ENCODE results near the gene RAC3.

Gene RAC3

GRCh38 chr17:82031303-82031884 is at the start of gene RAC3:
TSS of gene RAC3 (plus strand) at chr17:82031678. CDS start at chr17:82031762, 84 bp downstream.
- in situ Hi-C loops (cut with MboI; ENCODE audit: low sequenced_read_pairs), result no loop called here

- in situ Hi-C loops (cut with MboI; ENCODE audit: low sequenced_read_pairs), result no loop called here
These were observed 48.4 kb upstream of the RAC3 start for GRCh38 chr17:81983011-81983638.

- in situ Hi-C loops (cut with MboI; ENCODE audit: low sequenced_read_pairs), result no loop called here
These were observed 47.7 kb upstream of the RAC3 start for GRCh38 chr17:81983639-81984373.

GRCh38 chr17:81984773-81985410 is 46.6 kb upstream of the RAC3 start:
- in situ Hi-C loops (cut with MboI; ENCODE audit: low sequenced_read_pairs), result no loop called here

DNA sequence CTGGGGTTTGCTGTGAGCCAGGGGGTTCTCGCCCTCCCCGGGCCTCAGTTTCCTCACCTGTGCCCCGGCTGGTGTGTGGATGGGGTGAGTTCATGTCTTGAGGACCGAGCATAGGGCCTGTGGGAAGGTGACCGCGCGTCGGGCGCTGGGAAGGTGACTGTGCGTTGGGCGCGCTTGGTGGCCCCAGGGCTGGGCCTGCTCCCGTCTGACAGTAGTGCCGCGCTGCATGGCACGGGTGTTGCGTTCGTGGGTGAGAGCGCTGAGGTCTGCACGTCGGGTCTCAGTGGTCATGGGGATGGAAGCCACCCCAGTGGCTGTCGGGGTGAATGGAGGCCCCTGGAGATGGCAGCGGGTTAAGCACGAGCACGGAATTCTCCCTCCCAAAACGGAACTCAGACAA is 44.9 kb upstream of the RAC3 start:
- in situ Hi-C loops (cut with MboI; ENCODE audit: low sequenced_read_pairs), result no loop called here

DNA sequence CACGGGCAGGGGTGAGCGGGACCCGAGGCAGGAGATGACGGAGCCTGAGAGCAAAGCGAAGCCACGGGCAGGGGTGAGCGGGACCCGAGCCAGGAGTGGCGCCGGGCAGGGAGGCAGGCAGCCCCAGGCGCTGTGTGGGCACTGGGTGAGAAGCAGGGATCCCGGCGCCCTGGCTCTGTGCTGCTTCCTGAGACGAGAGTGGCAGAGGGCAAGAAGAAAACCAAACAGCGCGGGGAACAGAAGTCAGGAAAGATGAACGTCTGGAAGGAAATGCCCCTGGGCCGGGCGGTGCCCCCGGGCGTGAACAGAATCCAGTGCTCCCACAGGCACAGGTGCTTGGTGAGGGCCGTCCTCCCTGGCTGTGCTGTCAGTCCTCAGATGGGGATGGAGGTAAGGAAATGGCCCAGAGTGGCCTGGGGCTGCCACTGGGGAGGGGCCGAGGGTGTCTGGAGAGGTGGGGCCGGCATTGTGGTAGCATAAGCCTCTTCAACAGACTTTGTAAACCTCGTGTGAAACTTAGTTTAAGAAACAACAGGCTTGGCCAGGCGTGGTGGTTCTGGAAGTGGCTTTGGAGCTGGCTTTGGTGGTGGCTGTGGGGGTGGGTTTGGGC is 44.2 kb upstream of the RAC3 start:
- in situ Hi-C loops (cut with MboI; ENCODE audit: low sequenced_read_pairs), result no loop called here

DNA sequence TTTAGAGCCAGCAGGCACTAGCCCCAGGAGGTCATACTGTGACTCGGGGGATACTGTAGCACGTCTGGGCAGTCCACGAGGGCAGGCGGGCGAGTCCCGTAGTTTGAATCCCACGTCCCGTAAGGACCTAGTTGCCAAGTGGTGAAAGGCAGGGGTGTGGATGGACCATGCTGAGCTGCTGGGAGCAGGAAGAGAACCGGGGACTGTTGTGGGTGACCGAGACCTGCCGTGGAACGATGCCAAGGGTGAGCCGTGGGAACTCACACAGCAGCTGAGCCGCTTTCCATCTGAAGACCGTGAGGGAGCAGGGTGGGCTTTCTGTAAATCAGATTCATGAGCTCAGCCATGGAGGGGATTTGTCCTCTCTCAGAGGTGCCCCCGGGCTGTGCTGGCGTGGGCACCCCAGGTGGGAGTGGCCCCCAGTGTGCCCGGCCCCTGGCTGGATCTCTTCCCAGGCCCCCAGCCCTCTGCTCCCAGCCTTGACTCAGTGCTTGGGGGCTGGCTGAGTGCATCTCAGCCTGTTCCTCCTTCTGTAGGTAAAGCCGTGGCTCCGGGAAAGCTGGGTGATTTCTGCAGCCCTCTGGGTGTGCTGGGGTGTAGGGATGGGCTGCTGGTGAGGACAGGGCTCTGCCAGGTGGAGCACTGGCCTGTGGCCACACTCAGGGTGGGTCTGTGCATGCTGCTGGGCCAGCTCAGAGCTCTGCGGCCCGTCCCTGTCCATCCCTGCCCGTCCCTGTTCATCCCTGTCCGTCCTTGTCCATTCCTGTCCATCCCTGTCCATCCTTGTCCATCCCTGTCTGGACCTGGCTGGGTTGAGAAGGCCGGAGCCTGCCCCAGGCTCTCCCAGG is 40.4 kb upstream of the RAC3 start:
- in situ Hi-C loops (cut with MboI; ENCODE audit: low sequenced_read_pairs), result no loop called here

DNA sequence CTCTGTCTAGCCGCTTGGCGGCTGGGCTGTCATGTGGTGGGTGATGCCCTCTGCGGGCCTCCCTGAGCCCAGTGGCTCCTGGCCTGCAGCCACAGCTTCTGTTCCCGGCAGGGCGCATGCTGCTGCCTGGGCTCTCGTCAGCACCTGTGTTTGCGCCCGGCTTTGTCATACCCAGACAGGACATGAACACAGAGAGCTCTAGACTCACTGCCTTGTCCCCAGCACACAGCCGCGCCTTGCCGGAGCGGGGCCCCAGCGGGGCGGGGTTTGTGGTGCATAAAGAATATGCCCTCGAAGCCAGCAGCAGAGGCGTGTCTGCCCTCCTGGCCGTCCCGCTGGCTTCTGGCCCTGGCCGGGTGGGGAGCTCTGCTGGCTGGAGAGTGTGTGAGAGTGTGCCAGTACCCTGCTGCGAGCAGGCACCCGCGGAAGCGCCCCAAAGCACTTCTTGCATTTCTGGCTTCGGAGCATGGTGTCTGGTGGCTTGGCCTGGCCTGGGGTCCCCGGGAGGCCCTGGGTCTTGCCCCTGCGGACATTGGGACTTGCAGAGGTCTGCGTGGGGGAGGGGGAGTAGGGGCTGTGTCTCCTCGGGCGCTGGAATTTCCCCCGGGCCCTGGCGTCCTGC is 39.7 kb upstream of the RAC3 start:
- in situ Hi-C loops (cut with MboI; ENCODE audit: low sequenced_read_pairs), result no loop called here

DNA sequence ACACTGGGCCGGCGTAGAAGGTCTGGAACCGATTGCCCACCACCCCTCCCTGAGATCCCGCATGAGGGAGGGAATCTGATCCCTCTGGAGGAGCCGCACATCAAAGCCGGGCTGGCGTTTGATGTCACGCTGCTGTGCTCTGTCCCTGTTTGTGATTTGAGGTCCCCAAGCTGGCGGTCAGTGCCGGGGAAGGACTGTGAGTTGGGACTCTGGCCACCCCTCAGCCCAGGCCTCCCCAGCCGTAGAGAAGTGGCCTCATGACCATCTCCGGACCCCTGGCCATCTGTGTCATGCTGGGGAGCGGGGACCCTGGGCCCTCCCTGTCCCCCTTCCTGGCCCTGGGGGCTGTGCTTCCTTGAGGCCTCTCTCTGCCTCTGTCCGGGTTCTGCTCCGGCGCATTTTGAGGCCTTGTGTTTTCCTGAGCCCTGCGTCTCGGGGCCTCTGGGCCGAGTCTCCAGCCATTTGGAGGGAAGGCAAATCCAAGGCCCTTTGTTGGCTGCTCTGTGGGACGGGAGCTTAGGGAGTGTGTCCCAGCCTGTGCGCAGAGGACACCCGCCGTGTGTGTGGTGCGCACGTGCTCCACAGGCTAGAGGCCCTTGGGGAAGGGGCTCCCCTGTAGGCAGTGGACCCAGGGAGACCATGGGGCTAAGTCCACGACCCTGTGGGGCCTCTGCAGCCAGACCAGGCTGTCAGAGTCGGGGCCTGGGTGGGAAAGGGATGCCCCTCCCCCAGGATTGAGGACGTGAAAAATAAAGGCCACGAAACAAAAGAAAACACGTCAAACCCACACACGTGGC is 39.0 kb upstream of the RAC3 start:
- in situ Hi-C loops (cut with MboI; ENCODE audit: low sequenced_read_pairs), result no loop called here

- in situ Hi-C loops (cut with MboI; ENCODE audit: low sequenced_read_pairs), result no loop called here
These were observed 37.5 kb upstream of the RAC3 start for GRCh38 chr17:81993729-81994592.

GRCh38 chr17:81994593-81995462 is 36.6 kb upstream of the RAC3 start:
- in situ Hi-C loops (cut with MboI; ENCODE audit: low sequenced_read_pairs), result no loop called here

- in situ Hi-C loops (cut with MboI; ENCODE audit: low sequenced_read_pairs), result no loop called here
These were observed 35.8 kb upstream of the RAC3 start for GRCh38 chr17:81995463-81996231.

GRCh38 chr17:81996232-81996756 is 35.2 kb upstream of the RAC3 start:
- in situ Hi-C loops (cut with MboI; ENCODE audit: low sequenced_read_pairs), result no loop called here

- in situ Hi-C loops (cut with MboI; ENCODE audit: low sequenced_read_pairs), result no loop called here
These were observed 34.6 kb upstream of the RAC3 start for GRCh38 chr17:81996757-81997441.

GRCh38 chr17:81998212-81998611 is 33.3 kb upstream of the RAC3 start:
- in situ Hi-C loops (cut with MboI; ENCODE audit: low sequenced_read_pairs), result no loop called here

Measured in hTERT RPE-1 (cell line).